Measurements from ENCODE around the gene GSTT2B. TPM values are rescaled to one million over a fixed set of nuclear protein-coding genes. Genes with fewer than 3 reads are reported as not detected.
"Not testable (repeated sequence)": the region's sequence is repeated elsewhere in the genome, so short reads cannot be mapped to it uniquely, and the experiment has no call there.

The GSTT2B gene, protein sequence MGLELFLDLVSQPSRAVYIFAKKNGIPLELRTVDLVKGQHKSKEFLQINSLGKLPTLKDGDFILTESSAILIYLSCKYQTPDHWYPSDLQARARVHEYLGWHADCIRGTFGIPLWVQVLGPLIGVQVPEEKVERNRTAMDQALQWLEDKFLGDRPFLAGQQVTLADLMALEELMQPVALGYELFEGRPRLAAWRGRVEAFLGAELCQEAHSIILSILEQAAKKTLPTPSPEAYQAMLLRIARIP
- 4.1 TPM for total RNA-seq

DNA sequence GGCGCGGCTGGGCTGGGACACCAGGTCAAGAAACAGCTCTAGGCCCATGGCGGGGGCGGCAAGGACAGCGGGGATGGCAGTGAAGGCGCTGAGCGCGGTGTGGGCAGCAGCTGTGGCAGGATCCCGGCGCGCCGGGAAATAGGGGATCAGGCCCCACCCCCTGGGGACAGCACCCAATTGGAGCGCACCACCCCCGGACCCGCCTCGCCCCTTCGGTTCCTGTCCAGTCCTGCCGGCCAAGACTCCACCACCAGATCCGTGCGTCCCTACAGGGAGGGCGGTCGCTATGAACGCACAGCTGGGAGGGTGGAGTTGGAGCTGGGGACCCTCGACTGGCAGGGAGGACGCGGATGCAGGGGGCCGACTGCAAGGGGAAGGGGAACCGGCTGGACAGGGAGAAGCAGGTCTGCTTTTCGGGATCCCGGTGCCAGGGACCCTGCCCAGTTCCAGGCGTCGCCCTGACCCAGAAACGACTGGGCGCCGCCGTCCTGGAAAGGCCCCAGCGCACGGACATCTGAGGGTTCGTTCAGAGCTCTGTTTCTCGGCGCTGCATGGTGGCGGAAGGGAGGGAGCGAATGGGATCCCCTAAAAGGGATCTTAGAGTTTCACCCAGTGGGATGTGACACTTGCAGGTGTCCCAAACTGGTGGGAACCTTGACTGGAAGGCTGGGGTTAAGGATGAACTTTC, at the start of gene GSTT2B:
Gene GSTT2B (minus strand): TSS at position 112 of the 688 bp plus-strand sequence. CDS start 64 bp downstream, at position 48.
- DNase-seq, result not testable (repeated sequence)

DNA sequence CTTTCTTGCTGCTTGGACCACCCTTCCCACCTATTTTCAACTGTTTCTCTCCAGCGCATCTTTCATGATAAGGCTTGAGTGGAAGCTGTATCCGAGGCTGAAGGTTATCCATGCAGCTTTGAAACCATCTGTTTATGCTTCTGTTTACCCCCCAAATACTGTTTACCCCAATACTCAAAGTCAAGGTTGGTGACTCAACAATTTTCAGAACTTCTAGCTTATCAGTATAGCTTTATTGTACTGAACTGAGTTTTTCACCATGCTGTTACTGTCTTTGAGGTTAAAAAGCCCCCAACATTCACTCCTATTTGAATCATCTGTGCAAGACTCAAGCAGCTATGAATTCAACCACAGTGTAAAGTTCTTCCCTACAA, 49.0 kb upstream of the GSTT2B start:
- no peak for DNase-seq

DNA sequence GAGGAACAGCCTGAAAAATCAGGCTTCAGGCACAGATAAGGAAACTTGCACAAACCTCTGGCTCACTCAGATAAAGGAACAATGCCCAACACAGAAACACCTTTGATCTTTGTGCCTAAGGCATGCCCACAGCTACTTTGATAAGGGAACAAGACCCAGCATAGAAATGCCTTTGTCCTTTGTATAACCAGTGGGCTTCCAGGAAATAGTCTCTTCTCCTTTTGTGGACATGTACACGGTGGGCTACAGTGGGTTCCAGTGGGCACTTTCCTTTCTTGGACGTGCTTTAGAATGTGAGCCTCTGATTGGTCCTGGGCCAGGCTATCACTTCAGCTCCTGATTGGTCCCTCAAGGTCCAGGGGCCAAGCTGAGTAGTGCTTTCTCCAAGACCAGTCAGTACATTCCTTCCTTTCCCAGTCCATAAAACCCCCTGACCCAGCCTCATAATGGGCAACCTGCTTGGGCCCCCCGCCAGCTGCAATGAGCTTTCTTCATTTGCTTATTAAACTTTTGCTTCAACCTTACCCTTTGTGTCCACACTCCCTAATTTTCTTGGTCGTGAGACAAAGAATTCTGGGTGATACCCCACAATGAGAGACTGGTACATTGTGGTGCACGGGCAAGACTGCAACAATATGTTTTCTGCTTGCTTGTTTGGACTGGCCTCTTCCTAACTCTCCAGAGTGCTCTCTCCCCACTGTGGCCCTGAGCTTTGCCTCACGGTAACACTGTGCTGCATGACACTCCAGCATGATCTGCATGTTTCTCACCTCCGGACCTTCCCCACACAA, 48.4 kb upstream of the GSTT2B start:
- DNase-seq, result no peak

DNA sequence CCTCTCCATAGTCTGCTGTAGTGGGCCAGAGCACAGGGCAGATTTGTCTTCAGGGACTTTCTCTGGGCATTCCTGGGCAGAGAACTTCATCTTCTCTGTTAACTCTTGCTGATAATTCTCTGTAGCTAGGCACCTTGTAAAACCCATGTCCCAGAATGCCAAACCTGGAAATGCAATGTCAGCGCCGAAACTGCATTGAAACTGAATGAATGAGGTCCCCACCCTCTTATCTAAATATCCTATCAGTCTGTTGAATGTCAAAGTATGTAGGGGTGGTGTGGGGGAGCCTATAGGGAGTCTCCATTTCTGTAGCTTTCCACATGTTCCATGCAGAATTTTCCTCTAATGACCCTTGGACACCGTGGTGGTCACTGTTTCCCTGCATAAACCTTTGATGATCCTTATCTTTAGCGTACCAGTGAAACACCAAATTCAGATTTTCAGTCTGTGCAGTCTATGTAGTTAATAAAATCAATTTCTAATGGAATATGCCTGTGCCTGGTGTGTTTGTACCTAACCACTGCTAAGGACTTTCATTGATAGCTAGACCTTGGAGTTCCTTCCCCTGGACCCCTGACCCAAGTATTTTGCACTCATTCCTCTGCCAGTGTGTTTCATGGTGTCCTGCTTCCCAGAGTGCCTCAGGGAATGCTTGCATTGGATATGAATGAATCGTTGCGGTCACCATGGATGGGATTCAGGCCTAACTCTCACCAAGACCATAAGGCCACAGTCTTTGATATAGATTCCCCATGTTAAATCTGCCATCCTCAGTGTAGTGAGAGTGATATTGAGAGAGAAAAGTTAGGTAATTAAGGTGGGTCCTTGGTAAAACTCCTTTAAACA, 47.6 kb upstream of the GSTT2B start:
- no peak for DNase-seq

DNA sequence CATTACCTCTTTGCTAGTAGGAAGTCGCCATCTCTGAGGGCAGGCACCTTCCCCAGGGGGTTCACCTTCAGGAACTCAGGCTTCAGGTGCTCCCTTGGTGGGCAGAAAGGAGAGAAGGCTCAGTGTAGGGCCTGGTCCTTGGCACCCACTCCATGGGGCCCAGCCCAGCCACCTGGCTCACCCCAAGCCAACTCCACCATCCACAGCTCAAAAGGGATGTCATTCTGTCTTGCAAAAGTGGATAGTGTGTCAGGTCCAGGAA, 47.0 kb upstream of the GSTT2B start:
- no peak for DNase-seq

DNA sequence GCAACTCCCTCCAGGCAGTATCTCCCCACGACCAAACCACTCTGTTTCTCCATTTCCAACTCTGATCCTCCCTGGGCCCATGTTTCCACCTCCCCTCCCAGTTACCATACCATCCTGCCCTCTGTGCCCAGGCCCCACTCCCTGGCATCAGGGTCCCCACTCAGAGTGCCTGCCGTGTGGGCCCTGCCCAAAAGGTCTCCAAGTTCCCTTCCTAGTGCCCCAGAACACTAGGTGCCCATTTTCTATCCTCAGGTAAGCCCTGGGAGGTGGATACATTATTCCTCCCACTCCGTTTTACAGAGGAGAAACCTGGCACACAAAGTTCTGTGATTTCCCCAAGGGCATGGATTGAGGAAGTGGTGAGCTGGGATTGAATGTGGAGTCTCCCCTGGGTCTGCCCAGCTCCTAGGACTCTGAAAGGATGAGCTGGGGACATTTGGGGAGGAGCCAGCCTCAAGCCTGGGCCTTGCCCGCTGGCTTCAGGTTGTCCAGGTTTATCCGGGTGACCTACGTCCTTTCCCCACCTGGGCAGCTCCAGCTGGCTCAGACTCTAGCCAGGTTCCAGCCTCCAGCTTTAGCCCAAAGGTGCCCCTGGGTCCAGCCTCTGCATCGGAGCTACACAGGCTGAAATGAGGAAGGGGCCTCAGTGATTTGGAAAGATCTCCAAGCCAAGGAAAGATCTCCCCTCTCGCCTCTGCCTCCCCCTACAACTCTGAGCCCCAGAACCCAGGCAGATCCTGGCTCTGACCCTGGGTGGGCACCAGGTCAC, 46.4 kb upstream of the GSTT2B start:
- no peak for DNase-seq

DNA sequence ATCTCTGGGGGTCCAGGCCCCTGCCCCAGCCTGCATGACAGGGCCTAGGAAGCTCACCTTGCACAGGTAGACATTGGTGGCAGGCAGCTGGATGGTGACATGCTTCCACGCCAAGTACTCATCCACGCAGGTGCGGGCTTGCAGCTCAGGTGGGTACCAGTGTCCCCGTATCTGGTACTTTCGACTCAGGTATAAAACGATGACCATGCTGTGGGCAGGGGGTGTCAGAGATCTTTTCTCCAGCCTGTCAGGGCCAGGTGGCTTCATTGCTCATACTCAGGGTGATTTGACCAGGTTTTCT, 45.9 kb upstream of the GSTT2B start:
- DNase-seq, result no peak

DNA sequence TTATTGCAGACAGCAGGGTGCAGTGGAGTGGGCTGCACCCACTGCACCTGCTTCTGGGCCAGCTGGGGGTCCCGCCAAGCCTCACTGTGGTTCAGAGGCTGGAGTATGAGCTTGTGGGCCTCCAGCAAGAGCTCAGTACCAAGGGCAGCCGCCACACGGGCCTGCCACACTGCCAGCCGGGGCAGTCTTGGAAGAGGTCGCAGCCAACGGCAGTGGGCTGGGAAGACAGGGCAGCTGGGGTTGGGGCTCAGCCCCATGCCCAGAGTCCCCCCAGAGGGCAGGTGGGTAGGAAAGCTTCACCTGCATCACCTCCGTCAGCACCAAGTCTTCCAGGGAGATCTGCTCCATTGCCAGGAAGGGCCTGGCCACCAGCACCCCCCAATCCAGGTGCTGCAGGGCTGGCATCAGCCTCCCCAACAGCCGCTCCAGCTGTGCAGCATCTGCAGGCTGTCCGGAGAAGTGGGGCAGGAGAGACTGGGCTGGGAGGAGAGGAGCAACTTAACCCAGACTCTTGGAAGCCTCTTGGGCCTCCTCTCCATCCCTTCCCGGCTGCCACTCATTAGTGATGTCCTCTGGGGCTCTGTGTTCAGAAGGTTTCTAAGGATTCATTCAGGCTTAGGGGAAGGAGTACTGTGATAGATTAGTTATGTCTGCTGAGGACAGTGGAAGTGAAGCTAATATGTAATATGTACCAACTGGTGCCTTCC, 45.4 kb upstream of the GSTT2B start:
- DNase-seq, result no peak

DNA sequence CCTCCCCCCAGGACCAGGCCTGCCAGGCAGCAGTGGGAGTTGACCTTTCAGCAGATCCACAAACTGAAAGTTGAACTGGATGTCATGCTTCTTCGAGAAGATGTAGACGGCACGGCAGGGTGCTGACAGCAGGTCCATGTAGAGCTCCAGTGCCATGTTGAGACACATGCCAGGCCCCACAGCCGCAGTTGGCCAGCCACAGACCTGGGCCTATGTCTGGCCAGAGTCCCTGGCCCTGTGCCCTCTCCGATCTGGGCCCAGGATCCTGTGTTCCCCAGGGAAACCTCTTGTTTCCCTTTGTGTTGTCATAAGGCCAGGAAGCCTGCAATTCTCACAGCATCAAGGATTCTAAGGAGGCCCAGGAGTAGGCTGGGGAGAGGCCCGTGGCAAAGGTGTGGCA, 44.2 kb upstream of the GSTT2B start, which contains the start of gene GSTT4:
Gene GSTT4 (minus strand): TSS at position 253 of the 400 bp plus-strand sequence. CDS start 97 bp downstream, at position 156.
- DNase-seq, result no peak

DNA sequence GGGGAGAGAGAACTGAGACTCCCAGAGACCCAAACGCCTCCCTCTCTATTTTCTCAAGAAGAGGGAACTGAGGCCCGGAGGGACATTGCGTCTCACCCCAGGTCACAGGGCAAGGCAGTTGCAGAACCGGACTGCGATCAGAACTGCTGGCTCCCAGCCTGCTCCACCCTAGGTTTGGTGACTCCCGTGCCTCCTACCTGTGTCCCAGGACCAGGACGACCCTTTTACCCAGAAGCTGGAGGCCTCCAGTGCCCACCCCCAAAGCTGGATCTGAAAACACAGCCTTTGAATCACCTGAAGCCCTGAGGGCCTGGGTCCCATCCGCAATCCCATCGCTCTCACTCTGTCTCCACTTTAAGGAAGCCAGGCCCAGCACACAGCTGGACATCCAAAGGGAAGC, 42.9 kb upstream of the GSTT2B start:
- DNase-seq, result no peak

DNA sequence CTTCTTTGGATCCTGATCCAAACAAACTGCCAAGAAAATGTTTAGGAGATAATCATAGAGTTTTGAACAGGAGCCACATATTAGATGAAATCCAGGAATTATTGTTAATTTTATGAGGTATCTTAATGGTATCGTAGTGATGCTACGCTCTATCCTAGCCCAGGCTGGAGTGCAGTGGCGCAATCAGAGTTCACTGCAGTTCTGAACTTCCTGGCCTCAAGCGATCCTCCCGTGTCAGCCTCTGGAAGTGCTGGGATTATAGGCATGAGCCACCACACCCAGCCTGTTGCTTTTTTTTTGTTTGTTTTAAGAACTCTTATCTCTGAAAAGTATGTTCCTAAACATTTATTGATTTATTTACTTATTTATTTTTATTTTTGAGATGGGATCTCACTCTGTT, 41.9 kb upstream of the GSTT2B start:
- no peak for DNase-seq

DNA sequence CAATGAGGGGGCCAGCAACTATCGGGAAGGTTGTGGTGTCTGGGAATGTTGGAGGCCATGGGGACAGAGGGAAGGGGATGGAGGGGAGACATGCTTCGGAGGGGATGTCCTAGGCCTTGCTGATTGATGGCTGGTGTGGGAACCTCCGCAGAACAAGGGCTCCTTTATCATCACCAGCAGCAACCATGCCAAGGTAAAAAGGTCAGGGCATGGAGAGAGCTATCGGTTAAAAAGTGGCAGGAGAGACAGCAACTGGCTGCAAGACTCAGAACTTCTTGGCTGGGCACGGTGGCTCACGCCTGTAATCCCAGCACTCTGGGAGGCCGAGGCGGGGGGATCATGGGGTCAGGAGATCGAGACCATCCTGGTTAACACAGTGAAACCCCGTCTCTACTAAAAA, 41.3 kb upstream of the GSTT2B start:
- no peak for DNase-seq

DNA sequence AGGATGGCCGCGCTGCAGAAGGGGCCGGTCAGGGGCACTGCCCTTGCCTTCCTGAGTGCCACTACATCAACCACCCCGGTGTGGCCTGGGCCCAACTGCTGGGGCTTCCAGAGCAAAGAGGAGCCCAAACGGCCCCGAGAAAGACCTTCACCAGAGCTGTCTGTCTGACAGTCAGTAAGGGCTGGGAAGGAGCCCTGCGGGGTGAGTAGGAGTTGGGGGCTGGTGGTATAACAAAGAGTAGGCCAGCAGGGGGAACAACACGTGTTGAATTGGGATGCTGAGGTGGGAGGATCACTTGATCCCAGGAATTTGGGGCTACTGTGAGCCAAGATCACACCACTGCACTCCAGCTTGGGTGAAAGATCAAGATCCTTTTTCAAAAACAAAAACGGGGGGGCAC, 40.3 kb upstream of the GSTT2B start:
- no peak for DNase-seq

DNA sequence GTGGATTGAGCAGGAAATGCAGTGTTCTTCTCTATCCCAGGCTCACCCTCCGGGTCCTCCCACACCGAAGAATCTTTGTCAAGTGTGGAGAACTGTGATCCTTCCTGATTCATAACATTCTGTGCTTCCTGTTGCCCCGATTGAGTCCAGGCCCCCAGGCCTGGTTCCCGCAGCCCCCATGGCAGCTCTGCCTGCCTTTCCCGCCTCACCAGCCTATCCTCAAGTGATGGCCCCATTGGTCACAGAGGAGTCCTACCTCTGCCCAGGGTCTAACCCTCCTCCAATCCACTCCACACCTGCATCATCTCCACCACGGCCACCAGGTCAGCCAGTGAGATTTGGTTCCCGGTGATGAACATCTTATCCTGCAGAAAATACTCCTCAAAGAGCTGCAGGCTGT, 38.8 kb upstream of the GSTT2B start:
- not testable (repeated sequence) for DNase-seq

DNA sequence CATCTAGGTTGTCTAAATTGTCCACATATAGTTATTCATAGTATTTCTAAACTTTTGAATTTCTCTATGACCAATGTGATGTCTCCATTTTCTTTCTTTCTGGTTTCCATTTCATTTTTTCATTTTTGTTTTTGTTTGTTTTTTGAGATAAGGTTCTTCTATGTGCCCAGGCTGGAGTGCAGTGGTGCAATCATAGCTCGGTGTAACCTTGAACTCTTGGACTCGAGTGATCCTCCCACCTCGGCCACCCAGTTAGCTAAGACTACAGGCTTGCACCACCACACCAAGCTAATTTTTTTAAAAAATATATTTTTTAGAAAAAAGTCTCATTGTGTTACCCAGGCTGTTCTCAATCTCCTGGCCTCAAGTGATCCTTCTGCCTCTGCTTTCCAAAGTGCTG, 36.1 kb upstream of the GSTT2B start:
- DNase-seq, result no peak

DNA sequence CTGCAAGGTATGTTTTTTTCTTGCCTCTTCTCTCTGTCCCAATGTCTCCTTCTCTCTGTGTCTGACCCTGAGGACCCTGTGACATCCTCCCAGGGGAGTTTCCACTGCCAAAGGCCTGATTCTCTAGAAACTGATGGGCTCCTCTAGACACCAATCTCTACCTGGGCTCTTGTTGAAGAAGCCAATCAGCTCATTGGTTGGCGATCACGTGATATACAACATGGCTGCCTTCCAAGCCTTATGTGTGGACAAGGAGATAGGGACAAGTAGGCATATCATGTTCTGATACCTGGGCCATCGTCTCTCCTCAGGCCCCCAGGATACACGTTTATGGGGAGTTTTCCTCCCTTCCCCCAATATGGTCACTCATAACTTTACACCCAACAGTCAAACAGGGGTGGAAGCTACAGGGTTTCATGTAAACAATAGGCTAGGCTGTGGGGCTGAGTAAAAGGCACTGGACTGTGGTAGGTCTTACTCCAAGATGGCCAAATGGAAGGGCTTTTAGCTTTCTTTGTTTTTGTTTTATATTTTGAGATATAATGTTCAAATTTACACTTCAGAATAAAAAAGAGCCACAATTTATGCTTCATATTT, 32.7 kb upstream of the GSTT2B start:
- DNase-seq, result not testable (repeated sequence)

DNA sequence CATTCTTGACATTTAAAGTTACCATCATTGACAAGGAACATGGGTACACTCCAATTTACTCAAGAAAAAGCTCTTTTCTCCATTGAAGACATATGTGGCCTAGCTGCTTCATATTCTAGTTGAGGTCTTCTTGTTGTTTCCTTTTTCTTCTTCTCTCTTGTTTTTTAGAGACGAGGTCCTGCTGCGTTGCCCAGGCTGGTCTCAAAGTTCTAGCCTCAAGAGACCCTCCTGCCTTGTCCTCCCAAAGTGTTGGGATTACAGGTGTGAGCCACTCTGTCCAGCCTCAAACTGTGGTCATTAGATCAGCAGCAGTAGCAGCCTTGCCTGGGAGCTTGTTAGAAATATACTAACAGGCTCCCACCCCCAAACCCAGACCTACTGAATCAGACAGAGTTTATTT, 32.1 kb upstream of the GSTT2B start:
- not testable (repeated sequence) for DNase-seq

DNA sequence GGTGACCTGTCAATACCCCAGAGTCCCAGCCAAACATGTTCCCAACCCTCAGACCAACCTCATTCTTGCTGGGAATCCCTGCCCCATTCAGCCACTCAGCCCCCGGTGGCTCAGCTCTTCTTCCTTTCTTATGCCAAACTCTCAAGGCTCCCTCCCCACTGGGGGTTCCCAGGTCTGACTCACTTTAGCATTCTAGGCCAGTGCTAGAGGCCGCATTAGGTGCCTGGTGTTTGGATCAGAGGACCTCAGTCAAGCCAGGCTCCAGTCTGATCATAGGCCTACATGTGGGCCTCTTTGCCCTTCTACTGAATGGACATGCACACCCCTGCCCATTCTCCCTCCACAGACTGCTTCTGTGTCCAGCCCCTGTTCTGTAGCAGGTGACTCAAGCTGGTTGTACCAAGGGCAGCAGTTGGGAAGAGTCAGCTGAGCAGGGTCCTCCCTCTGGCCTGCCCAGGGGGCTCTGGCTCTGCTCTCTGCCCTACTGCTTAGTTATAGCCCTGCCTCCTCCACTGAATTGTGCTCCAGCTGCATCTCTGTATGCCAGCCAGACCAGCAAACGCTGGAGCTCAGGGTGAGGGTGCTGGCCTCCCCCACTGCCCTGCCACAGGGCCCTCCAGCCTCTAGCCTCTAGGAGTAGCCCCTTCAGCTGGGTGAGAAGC, 28.7 kb upstream of the GSTT2B start:
- DNase-seq, result not testable (repeated sequence)

DNA sequence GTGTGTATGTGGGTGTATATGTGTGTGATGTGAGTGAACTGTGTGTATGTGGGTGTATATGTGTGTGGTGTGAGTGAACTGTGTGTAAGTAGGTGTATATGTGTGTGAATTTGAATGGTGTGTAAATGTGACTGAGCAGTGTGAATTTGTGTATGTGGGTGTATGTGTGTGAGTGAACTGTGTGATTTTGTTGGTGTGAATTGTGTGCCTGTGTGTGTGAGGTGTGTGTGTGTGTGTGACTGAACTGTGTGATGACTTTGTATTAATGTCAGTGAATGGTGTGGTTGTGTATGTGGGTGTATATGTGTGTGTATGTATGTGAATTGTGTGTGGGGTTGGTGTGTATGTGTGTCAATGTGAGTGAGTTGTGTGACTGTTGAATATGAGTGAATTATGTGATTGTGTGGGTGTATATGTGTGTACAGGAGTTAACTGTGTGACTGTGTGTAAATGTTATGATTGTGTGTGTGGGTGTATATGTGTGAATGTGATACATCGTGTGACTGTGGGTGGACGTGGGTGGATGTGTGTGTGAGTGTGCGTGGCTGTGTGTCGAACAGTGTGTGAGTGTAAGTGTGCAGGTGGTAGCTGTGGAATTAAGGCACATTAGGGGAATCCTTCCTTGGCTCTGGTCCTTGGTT, 25.7 kb upstream of the GSTT2B start:
- DNase-seq, result not testable (repeated sequence)

DNA sequence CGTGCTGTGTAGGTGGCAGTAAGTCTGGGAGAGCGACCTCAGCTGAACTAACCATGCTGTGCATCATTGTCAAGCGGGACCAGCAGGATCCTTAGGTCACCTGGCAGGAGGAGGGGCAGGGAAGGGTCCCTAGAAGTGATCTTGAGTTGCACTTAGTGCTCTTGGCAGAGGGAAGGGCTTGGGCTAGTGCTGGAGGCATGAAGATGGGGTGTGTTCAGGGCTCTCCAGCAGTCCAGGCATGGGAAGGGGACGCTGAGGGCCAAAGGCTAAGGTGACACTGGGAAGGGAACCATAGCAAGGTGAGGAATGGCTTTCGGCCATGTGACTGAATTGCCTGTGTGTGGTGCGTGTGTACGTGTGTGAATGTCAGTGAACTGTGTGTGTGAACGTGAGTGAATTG, 25.1 kb upstream of the GSTT2B start:
- DNase-seq, result not testable (repeated sequence)
